ENCODE data around the gene MACROD1. TPM values are rescaled to one million over a fixed set of nuclear protein-coding genes. Genes with fewer than 3 reads are reported as not detected.

Gene MACROD1
- total and polyA plus RNA-seq, 9 of the 15 experiments (the other 6 are each of a cell fraction or from before 2014, with no cell fraction given) = 1.1 to 60.0 (median 26.4) TPM

GRCh38 chr11:64135711-64136110 lies 30.2 kb downstream of the MACROD1 start:
- Histone ChIP-seq H3K4me2 (ENCODE audit: insufficient read depth, low read length) (no peak overlapping the region), H3K4me1 (replicated peaks in 1 of 2; ENCODE audit: control insufficient read depth in 2 of 2, insufficient read depth in 2 of 2, low read length in 2 of 2) (peaks cover 0 to 35% of the 10 kb centered on the region in 2 experiments; a peak in 1 of 5 replicates), H3K9me1 (ENCODE audit: control insufficient read depth, insufficient read depth, low read length) (peaks cover 8% of the 10 kb centered on the region), H3K36me3 (ENCODE audit: control insufficient read depth, insufficient read depth, low read length) (no peaks in the 10 kb centered on the region; the same call in 2 of the 3 replicates), H3K9me3 (replicated peaks; ENCODE audit: control insufficient read depth, insufficient read depth, low read depth, low read length) (no peaks in the 10 kb centered on the region), H3K79me2 (ENCODE audit: control insufficient read depth, insufficient read depth, low read length) (no peaks in the 10 kb centered on the region), H3K27ac (ENCODE audit: extremely low read depth, low read depth, low read length) (no peak overlapping the region), H3K4me3 (no peak overlapping the region), H3K27me3 (ENCODE audit: control insufficient read depth in 2 of 2, insufficient read depth in 2 of 2, low read length in 2 of 2) (no peaks in the 10 kb centered on the region), H2AFZ (ENCODE audit: low read depth, low read length) (no peak overlapping the region), H4K20me1 (replicated peaks; ENCODE audit: control insufficient read depth, insufficient read depth, low read length) (peaks cover 34% of the 10 kb centered on the region), H3K9ac (ENCODE audit: insufficient read depth in 1 of 2, low read depth in 2 of 2, low read length in 2 of 2) (peak overlapping the region in 1 of 2 experiments; percentile 35; a peak in 1 of 4 replicates)
- BruUV-seq (replicated peaks) = no TSS peak
- DNase-seq (ENCODE audit: extremely low read depth in 1 of 4, low spot score in 3 of 4) (no peak), ATAC-seq (no peak), FAIRE-seq (no peak)
- intact Hi-C loops (cut with micrococcal nuclease) = no loop called here
- ChIA-PET CTCF (ENCODE audit: low intra/inter-chr PET ratio) (no interaction called here), POLR2A (no interaction called here)
- 76% methylated on average over 14 of the region's 17 CpGs for WGBS (ENCODE audit: insufficient coverage, low coverage, missing lambda C conversion rate)
- no peak for TF ChIP-seq CUX1 (CRISPR knock-in tag; IDR thresholded peaks at IDR 0.05)
- in situ Hi-C loops (cut with MboI) = no loop called here
